ENCODE results near the gene ATM.
"Not testable (repeated sequence)": the region's sequence is repeated elsewhere in the genome, so short reads cannot be mapped to it uniquely, and the experiment has no call there.

Gene ATM

GRCh38 chr11:108393046-108393445 is 170.2 kb downstream of the ATM start:
- no peak for DNase-seq (ENCODE audit: extremely low spot score)
- ChIA-PET CTCF (no interaction called here), POLR2A (no interaction called here)
- TF ChIP-seq SUZ12 (IDR thresholded peaks at IDR 0.05), result no peak
- no peak for TF ChIP-seq HDGF (IDR thresholded peaks at IDR 0.05; ENCODE audit: borderline replicate concordance)
- no peak for TF ChIP-seq NFRKB (IDR thresholded peaks at IDR 0.05)
- TF ChIP-seq FOXA1 (IDR thresholded peaks at IDR 0.05), result no peak
- TF ChIP-seq ARNT (IDR thresholded peaks at IDR 0.05), result no peak
- TF ChIP-seq SP1 (IDR thresholded peaks at IDR 0.05), result no peak
- TF ChIP-seq LEF1 (IDR thresholded peaks at IDR 0.05; ENCODE audit: borderline replicate concordance), result no peak
- no peak for TF ChIP-seq ELF4 (IDR thresholded peaks at IDR 0.05)
- TF ChIP-seq BHLHE40 (IDR thresholded peaks at IDR 0.05; ENCODE audit: borderline replicate concordance), result no peak
- TF ChIP-seq L3MBTL2 (conservative IDR thresholded peaks at IDR 0.05), result no peak
- TF ChIP-seq TARDBP (IDR thresholded peaks at IDR 0.05), result no peak
- no peak for TF ChIP-seq PKNOX1 (IDR thresholded peaks at IDR 0.05)
- no peak for TF ChIP-seq FOXK2 (IDR thresholded peaks at IDR 0.05)
- no peak for TF ChIP-seq FOXM1 (IDR thresholded peaks at IDR 0.05; ENCODE audit: borderline replicate concordance)
- no peak for TF ChIP-seq ZNF384 (IDR thresholded peaks at IDR 0.05)
- TF ChIP-seq CTBP1 (IDR thresholded peaks at IDR 0.05; ENCODE audit: borderline replicate concordance), result no peak

DNA sequence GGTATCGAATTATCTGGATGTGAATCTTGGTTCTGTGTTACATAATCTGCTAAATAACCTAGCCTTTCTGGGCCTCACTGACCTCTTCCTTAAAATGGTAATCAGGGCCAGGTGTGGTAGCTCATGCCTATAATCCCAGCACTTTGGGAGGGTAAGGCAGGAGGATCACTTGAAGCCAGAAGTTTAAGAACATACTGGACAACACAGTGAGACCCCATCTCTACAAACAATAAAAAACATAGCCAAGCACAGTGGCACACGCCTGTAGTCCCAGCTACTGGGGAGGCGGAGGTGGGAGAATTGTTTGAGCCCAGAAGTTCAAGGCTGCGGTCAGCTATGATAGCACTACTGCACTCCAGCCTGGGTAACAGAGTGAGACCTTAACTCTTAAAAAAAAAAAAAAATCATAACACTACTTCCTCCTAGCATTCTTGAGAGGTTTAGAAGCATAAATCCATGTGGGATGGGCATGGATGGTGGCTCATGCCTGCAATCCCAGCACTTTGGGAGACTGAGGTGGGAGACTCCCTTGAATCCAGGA is 171.9 kb downstream of the ATM start:
- TF ChIP-seq BHLHE40 (IDR thresholded peaks at IDR 0.05; ENCODE audit: borderline replicate concordance) (no peak), ELF4 (IDR thresholded peaks at IDR 0.05) (no peak), PKNOX1 (IDR thresholded peaks at IDR 0.05) (no peak), HDGF (IDR thresholded peaks at IDR 0.05; ENCODE audit: borderline replicate concordance) (no peak)
- CTCF ChIA-PET, result no interaction called here
- DNase-seq (ENCODE audit: extremely low spot score), result no peak
- POLR2A ChIA-PET, result interaction anchor here (0.6 kb wide), 1 partner anchor 103 kb away, joined by 3 read pairs; the partner anchor contains the start of gene POGLUT3

DNA sequence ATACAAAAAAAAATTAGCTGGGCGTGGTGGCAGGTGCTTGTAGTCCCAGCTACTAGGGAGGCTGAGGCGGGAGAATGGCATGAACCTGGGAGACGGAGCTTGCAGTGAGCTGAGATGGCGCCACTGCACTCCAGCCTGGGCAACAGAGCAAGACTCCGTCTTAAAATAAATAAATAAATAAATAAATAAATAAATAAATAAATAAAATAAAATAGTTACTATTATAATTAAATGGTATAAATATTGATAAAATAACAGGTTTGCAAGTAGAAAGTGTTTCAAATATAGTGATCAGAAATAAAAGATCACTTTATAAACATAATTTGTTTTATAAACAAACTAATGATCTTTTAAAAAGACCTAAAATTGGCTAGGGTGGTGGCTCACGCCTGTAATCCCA is 173.8 kb downstream of the ATM start:
- DNase-seq (ENCODE audit: extremely low spot score); POLR2A ChIA-PET; CTCF ChIA-PET: not testable (repeated sequence)

DNA sequence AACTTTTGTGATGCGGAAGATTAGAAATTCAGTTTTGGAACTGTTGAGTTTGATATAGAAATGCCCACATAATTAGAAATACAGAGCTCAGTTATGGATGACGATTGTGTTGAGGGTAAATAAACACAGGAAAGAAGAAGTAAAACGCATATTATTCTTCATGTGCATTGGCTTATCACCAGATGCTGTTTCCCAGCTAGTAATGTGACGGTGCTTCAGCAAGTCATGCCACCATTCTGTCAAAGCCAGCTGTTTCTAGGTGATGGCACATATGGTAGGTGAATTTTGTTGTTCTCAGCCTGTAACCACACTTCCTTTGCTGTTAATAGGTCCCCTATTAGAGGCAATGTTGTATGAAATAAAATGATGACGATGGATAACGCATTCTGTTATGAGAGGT is 175.6 kb downstream of the ATM start:
- no peak for TF ChIP-seq ARNT (IDR thresholded peaks at IDR 0.05)
- TF ChIP-seq NFRKB (IDR thresholded peaks at IDR 0.05), result no peak
- no peak for TF ChIP-seq FOXM1 (IDR thresholded peaks at IDR 0.05; ENCODE audit: borderline replicate concordance)
- TF ChIP-seq LEF1 (IDR thresholded peaks at IDR 0.05; ENCODE audit: borderline replicate concordance), result no peak
- no peak for TF ChIP-seq BHLHE40 (IDR thresholded peaks at IDR 0.05; ENCODE audit: borderline replicate concordance)
- no peak for TF ChIP-seq L3MBTL2 (conservative IDR thresholded peaks at IDR 0.05)
- TF ChIP-seq SUZ12 (IDR thresholded peaks at IDR 0.05), result no peak
- no peak for TF ChIP-seq FOXA1 (IDR thresholded peaks at IDR 0.05)
- TF ChIP-seq HDGF (IDR thresholded peaks at IDR 0.05; ENCODE audit: borderline replicate concordance), result no peak
- no peak for TF ChIP-seq CTBP1 (IDR thresholded peaks at IDR 0.05; ENCODE audit: borderline replicate concordance)
- no peak for TF ChIP-seq FOXK2 (IDR thresholded peaks at IDR 0.05)
- no peak for TF ChIP-seq SP1 (IDR thresholded peaks at IDR 0.05)
- TF ChIP-seq ELF4 (IDR thresholded peaks at IDR 0.05), result no peak
- TF ChIP-seq ZNF384 (IDR thresholded peaks at IDR 0.05), result no peak
- no peak for TF ChIP-seq TARDBP (IDR thresholded peaks at IDR 0.05)
- no peak for TF ChIP-seq PKNOX1 (IDR thresholded peaks at IDR 0.05)
- ChIA-PET CTCF (no interaction called here), POLR2A (no interaction called here)
- DNase-seq (ENCODE audit: extremely low spot score), result no peak

GRCh38 chr11:108402241-108402640 is 179.4 kb downstream of the ATM start:
- no peak for TF ChIP-seq ARNT (IDR thresholded peaks at IDR 0.05)
- TF ChIP-seq ZNF384 (IDR thresholded peaks at IDR 0.05), result no peak
- TF ChIP-seq BHLHE40 (IDR thresholded peaks at IDR 0.05; ENCODE audit: borderline replicate concordance), result no peak
- ChIA-PET CTCF (no interaction called here), POLR2A (no interaction called here)

DNA sequence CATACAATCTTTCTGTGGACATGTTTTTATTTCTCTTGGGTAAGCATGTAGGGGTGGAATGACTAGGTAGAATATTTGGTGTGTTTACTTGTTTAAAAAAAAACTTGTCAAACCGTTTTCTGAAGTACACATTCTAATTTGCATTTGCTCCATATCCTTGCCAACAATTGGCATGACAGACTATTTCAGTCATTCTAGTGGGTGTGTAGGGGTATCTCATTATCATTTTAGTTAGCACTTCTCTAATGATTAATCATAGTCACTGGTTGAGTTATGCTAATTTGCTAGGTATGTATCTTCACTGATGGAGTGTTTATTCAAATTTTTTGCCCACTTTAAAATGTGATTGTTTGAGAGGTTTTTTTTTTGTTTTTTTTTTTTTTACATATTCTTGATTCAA is 180.2 kb downstream of the ATM start:
- DNase-seq (ENCODE audit: extremely low spot score), result no peak
- TF ChIP-seq SP1 (IDR thresholded peaks at IDR 0.05), result no peak
- TF ChIP-seq HDGF (IDR thresholded peaks at IDR 0.05; ENCODE audit: borderline replicate concordance), result no peak
- TF ChIP-seq FOXM1 (IDR thresholded peaks at IDR 0.05; ENCODE audit: borderline replicate concordance), result no peak
- no peak for TF ChIP-seq NFRKB (IDR thresholded peaks at IDR 0.05)
- TF ChIP-seq TARDBP (IDR thresholded peaks at IDR 0.05), result no peak
- TF ChIP-seq L3MBTL2 (conservative IDR thresholded peaks at IDR 0.05), result no peak
- no peak for TF ChIP-seq BHLHE40 (IDR thresholded peaks at IDR 0.05; ENCODE audit: borderline replicate concordance)
- TF ChIP-seq FOXA1 (IDR thresholded peaks at IDR 0.05), result no peak
- no peak for TF ChIP-seq PKNOX1 (IDR thresholded peaks at IDR 0.05)
- no peak for TF ChIP-seq FOXK2 (IDR thresholded peaks at IDR 0.05)
- no peak for TF ChIP-seq ELF4 (IDR thresholded peaks at IDR 0.05)
- no peak for TF ChIP-seq ZNF384 (IDR thresholded peaks at IDR 0.05)
- CTCF ChIA-PET, result no interaction called here
- POLR2A ChIA-PET, result no interaction called here

More at GRCh38 chr11:108402241-108402640, 179.4 kb downstream of the ATM start:
- DNase-seq (ENCODE audit: extremely low spot score), result no peak

All from HEK293T (cell line).